ENCODE results near the gene SART3. TPM values are rescaled to one million over a fixed set of nuclear protein-coding genes. Genes with fewer than 3 reads are reported as not detected.

Gene SART3
- total and polyA plus RNA-seq, 2 of the 4 experiments (the other 2 are of a cell fraction): 22.6 to 37.8 TPM

DNA sequence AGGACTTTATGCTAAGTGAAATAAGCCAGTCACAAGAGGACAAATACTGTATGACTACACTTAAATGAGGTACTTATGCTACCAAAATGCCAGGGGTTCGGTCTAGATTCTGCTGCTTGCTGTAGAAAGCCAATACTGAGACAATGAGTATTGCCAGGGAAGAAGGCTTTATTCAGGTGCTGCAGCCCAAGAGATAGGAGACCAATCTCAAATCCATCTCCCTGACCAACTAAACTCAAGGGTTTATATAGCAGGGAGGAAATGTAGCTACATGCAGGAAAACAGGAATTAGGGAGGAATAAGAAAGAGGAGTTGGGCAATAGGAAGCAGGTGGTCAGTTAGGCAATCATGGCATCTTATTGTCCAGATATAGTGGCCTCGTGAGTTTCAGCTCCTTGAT is 58.1 kb downstream of the SART3 start:
- H2BK5ac ChIP-seq (ENCODE audit: low read depth, low read length, poor library complexity, severe bottlenecking): no peak overlapping the region
- no peaks in the 10 kb centered on the region for H3K9me1 ChIP-seq (ENCODE audit: insufficient read depth, low read length)
- H3K27ac ChIP-seq (ENCODE audit: insufficient read depth, low read length): no peak overlapping the region
- H3K56ac ChIP-seq (ENCODE audit: extremely low read depth, insufficient read depth, low read length): no peak overlapping the region
- H2BK120ac ChIP-seq (ENCODE audit: low read depth, low read length): no peak overlapping the region
- ATAC-seq (ENCODE audit: low read depth): no peak
- H4K8ac ChIP-seq (ENCODE audit: low read depth in 2 of 2, low read length in 2 of 2): no peak overlapping the region
- H2BK15ac ChIP-seq (ENCODE audit: low read depth, low read length): no peak overlapping the region
- WGBS, 2 experiments (ENCODE audit: extremely low coverage in 2 of 2, insufficient read length in 1 of 2): no CpG with 5 or more reads among the region's 2 CpGs
- no peak overlapping the region for H3K4me3 ChIP-seq (ENCODE audit: insufficient read depth, low read depth, low read length)
- no peak overlapping the region for H2AFZ ChIP-seq (replicated peaks; ENCODE audit: low read length, poor library complexity)
- dilution Hi-C loops (cut with HindIII; ENCODE audit: low sequenced_read_pairs, unreplicated experiment): no loop called here
- no peaks in the 10 kb centered on the region for H3K4me1 ChIP-seq (ENCODE audit: control insufficient read depth, insufficient read depth, low read length)
- no peak overlapping the region for H2AK5ac ChIP-seq (ENCODE audit: low read depth, low read length)
- H3K9me3 ChIP-seq (ENCODE audit: control insufficient read depth, insufficient read depth, low read length): no peaks in the 10 kb centered on the region
- no peaks in the 10 kb centered on the region for H4K20me1 ChIP-seq (ENCODE audit: insufficient read depth, low read length)
- no peak overlapping the region for H3K18ac ChIP-seq (ENCODE audit: low read depth, low read length)
- TF ChIP-seq MAZ (IDR thresholded peaks at IDR 0.05; ENCODE audit: borderline replicate concordance, low read depth, low read length) (no peak), CHD1 (IDR thresholded peaks at IDR 0.05; ENCODE audit: low read depth, low read length) (no peak), POLR2A (IDR thresholded peaks at IDR 0.05; ENCODE audit: low read depth, low read length) (no peak), FOS (IDR thresholded peaks at IDR 0.05; ENCODE audit: low read depth, low read length) (no peak), CEBPB (IDR thresholded peaks at IDR 0.05; ENCODE audit: low read depth, low read length) (no peak), BHLHE40 (IDR thresholded peaks at IDR 0.05; ENCODE audit: low read depth, low read length) (no peak), SMC3 (IDR thresholded peaks at IDR 0.05; ENCODE audit: low read depth, low read length) (no peak), MXI1 (IDR thresholded peaks at IDR 0.05; ENCODE audit: borderline replicate concordance, low read depth, low read length) (no peak), RFX5 (IDR thresholded peaks at IDR 0.05; ENCODE audit: low read depth, low read length) (no peak), RAD21 (IDR thresholded peaks at IDR 0.05; ENCODE audit: low read length) (no peak), CTCF (conservative IDR thresholded peaks at IDR 0.05; ENCODE audit: low read depth, low read length) (no peak), MAFK (IDR thresholded peaks at IDR 0.05; ENCODE audit: low read depth, low read length) (no peak), NFE2L2 (IDR thresholded peaks at IDR 0.05; ENCODE audit: low read depth, low read length) (no peak)
- H3K14ac ChIP-seq (replicated peaks; ENCODE audit: low read depth, low read length): no peak overlapping the region
- H3K4me2 ChIP-seq (ENCODE audit: low read depth, low read length): no peak overlapping the region
- H3K4ac ChIP-seq (ENCODE audit: low read depth, low read length): no peak overlapping the region
- H3K36me3 ChIP-seq (ENCODE audit: control insufficient read depth, insufficient read depth, low read length): no peaks in the 10 kb centered on the region
- DNase-seq: no peak
- H3K27me3 ChIP-seq (ENCODE audit: control insufficient read depth, insufficient read depth, low read length): no peaks in the 10 kb centered on the region
- no peak overlapping the region for H3K9ac ChIP-seq (ENCODE audit: low read depth, low read length)
- BruUV-seq (replicated peaks): no TSS peak
- no peak overlapping the region for H3K23ac ChIP-seq (ENCODE audit: low read depth, low read length)
- no peak overlapping the region for H2BK20ac ChIP-seq (ENCODE audit: low read depth, low read length)
- no peaks in the 10 kb centered on the region for H3K79me1 ChIP-seq (ENCODE audit: low read depth in 1 of 2, low read length in 2 of 2)
- intact Hi-C loops (cut with micrococcal nuclease): no loop called here
- in situ Hi-C loops (cut with MboI; ENCODE audit: low sequenced_read_pairs): loop anchor here (25.0 kb wide), 1 partner anchor 816 kb away; the partner anchor contains the start of gene PWP1
- CTCF ChIA-PET: interaction anchor here (0.6 kb wide), 1 partner anchor 444 kb away, joined by 3 read pairs; no protein-coding TSS in a partner anchor
- H2AK9ac ChIP-seq (replicated peaks; ENCODE audit: low read depth, low read length, poor library complexity): no peak overlapping the region
- H4K91ac ChIP-seq (ENCODE audit: insufficient read depth, low read depth, low read length): no peak overlapping the region
- H4K5ac ChIP-seq (ENCODE audit: low read depth, low read length): no peak overlapping the region
- POLR2A ChIA-PET (ENCODE audit: unreplicated experiment): no interaction called here

All from IMR-90 (cell line).